Esophagus mucosa (tissue), 1 donor: Measurements from ENCODE around the gene OSBPL5. TPM values are rescaled to one million over a fixed set of nuclear protein-coding genes. Genes with fewer than 3 reads are reported as not detected.
A peak's percentile ranks its signal among the peaks of the same experiment; 100 is the strongest.
"Not testable (repeated sequence)": the region's sequence is repeated elsewhere in the genome, so short reads cannot be mapped to it uniquely, and the experiment has no call there.

Experiments used
- ATAC-seq: fragments of 200-7000 bp; cut with Tn5 transposase; one replicate; pipeline ENCODE4 v1.9.1; 2020
- total RNA-seq: library from RNA; stranded (reverse); gene quantifications from one replicate; pipeline ENCODE4 v1.2.4, GENCODE V29; 2023
- donor health status: DM: yes; HTN: yes; CAD: no.

Gene OSBPL5
- total RNA-seq, 1 donor from 2014 or later = 13.4 TPM

DNA sequence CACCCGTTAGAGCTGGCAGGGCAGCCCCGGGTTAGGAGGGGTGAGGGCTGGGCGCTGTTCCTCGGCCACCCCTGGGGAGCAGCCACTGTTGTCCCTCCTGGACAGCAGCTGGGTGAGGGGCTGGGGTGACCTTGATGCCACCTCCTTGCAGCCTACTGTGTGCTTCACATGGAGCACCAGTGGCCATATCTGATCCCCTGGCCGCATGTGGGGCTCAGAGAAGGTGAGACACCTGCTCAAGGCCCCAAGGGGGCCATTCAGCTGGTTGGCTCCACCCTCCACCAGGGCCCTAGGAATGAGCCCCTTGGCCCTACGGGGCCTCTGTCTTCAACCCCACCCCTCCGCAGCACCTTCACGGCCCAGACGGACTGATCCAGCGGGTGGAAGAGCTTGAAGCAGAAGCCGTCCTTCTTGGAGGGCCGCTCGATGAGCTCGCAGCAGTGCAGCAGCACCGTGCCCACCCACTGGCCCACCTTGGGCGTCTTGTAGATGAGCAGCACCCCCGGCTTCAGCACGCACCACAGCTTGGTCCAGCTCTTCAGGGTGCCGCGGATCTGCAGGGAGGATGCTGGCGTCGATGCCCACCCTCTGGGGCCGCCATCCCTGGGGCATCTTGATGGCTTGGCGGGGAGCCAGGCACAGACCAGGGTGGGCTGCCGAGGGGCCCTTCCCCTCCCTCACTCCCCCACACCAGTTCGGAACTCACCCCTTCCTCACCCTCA is 44.9 kb downstream of the OSBPL5 start:
- ATAC-seq = no peak

DNA sequence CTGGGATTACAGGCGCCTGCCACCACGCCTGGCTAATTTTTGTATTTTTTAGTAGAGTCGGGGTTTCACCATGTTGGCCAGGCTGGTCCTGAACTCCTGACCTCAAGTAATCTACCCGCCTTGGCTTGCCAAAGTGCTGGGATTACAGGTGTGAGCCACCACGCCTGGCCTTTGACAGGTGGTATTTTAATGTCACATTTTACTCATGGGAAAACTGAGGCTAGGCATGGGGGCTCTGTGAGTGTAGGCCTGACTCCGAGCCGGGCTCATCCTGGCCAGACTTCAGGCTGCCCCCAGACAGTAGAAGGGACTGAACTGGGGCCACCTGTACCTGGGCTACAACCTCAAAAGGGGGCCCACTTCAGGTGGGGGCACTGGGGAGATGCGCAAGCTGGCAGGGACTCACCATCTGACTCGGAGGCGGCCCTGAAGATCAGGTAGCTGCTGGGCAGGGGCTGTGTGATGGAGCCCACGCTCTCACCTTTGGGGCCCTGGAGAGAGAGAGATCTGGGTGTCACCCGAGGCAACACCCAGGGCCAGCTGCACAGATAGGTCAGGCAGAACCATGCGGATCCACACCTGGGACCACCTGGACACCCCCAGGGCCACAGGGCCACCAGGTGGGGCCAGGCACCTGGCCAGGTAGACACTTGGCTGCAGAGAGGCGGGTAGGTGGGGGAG is 45.8 kb downstream of the OSBPL5 start:
- ATAC-seq = no peak

DNA sequence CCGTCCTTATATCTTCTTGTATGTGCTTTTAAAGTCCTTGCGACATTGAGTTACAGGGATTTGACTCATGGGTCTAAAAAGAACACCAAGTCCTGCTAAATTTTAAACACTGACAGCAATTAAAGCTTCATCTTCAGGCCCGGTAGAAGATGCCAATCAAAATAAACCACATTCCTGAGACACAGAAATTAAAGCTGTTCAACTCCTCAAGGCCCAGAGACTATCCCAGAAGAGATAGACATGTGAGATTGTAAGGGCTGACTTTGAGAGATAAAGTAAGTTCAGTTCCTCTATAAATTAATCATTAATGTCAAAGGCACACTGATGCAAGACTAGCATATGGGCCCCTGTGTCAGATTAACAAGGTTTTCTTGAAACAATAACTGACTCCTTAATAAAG is 49.8 kb downstream of the OSBPL5 start:
- no peak for ATAC-seq

DNA sequence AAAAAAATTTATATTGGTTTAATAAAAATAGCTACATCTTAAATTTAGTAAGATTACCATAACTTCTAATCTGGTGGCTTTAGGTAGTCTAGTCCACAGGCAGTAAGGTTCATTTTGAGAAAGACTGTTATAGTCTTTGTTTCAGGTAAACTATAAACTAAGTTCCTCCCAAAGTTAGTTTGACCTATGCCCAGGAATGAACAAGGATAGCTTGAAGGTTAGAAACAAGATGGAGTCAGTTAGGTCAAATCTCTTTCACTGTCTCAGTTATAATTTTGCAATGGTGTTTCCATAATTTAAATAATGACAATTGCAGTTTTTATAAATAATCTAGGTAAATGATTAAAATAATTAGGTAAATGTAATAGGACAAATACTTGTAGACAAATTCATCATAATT is 51.4 kb downstream of the OSBPL5 start:
- ATAC-seq = not testable (repeated sequence)

DNA sequence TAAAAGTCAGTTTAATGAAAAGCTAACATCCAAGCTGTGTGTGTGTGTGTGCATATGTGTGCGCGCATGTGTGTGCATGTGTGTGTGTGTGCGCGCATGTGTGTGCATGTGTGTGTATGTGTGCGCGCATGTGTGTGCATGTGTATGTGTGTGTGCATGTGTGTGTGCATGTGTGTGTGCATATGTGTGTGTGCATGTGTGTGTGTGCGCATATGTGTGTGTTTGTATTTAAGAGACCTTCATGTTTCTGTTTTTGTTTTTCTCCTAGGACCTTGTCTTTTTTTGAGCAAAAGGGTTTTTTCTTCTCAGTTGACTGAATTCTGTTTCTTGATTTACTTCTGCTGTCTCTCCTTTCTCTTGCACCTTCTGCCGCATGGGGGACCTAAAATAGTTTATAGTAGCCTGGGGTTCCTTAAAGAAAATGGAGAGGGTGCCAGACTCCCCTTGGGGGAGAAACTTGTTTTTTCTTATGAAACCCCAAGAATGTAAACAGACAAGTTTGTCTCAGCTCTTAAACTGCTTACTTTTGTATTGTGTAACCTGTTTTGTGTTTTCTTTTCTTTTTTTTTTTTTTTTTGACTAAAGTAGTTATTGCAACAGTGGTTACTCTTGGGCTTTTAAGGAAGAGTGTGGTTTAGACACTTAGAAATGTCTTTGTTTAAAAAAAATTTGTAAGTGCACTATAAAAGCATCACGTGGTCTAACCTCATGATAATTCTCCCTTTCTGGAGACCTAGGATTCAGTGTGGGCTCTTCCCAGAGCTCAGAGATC is 53.0 kb downstream of the OSBPL5 start:
- no peak for ATAC-seq

DNA sequence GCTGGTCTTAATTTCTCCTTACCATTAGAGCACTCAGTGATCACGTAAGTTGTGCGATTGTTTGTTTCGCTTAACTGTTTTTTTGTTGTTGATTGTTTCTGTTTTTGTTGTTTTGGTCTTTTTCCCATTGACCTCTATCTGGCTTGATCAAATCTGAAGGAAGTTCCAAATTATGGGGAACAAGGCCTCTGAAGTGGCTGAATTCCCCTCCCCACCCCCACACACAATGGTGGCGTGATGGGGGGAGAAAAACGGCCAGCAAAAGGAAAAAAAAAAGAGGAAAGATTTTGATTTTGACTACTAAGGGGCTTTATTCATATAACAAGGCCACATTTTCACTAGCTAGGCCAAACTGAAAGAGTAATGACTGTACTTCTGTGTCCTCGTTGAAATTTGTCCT is 53.6 kb downstream of the OSBPL5 start:
- no peak for ATAC-seq

DNA sequence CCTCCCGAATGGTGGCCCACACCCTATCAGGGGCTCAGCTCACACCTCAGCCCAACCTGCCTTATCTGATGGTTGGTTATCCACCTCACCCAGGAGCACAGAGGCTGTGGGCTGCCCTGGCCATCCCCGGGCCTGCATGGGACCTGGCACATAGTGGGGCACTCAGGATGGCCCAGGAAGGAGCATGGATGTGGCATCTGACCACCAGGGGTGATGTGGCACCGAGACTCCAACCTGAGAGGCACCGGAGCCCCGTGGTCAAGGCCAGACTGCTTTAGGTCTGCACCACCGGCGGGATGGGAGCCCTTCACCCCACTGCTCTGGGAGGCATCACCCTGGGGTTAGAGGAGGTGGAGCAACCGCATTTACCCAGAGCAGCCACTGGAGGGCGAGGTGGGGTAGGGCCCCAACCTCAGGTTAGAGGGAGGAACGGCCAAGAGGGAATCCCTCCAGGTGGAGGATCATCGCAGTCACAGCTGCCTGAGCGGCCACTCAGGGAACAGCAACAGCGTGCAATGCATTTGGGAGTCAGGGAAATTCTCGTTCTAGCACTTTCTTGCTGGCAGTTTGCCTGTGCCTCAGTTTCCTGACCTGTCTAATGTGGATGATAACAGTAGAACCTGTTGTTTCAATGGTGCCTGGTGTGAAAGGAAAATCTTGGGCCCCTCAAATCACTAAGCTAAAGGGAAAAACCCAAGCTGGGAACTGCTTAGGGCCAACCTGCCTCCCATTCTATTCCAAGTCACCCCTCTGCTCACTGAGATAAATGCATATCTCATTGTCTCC is 55.0 kb downstream of the OSBPL5 start:
- peak; percentile 80 for ATAC-seq

DNA sequence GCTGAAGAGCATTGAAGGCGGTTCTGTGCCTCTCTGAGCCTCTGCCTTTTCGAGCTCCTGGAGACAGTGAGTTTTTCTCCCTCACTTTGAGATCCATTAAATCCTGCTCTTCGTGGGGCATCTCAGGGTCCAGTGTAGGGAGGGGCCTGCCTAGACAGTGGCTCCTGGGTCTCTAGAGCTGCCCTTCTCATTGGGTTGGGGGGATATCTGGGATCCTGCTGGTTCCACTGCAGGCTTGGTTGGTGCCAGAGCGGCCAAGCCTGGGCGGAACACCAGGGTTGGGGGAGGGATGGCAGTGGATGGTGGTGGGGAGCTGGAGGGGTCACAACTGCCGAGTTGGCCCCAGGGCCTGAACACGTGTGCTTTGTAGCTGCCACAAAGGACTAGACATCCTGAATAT is 55.7 kb downstream of the OSBPL5 start:
- no peak for ATAC-seq

DNA sequence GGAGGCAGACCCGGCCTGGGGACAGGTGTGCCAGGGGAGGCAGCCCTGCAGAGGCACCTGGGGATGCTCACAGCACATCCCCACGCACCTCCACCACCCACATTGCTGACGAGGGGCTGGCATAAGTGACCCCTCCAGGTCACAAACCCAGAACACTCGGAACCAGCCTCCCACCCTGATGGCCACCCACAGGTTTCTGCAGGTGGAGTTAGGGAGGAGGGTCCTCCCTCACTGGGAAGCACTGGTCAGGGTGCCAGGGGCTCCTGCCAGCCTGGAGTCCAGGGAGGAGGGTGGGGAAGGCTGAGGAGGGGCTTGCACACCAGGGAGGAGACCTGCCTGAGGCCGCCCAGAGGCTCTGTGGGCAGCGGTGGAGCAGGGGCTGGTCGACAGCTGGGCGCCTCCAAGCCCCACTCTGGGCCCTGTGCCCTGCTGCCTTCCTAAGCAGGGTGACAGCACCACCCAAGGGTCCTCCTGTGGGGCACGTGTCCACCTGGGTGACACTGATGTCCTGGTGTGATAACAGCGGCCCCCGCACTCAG is 56.9 kb downstream of the OSBPL5 start:
- ATAC-seq = no peak

DNA sequence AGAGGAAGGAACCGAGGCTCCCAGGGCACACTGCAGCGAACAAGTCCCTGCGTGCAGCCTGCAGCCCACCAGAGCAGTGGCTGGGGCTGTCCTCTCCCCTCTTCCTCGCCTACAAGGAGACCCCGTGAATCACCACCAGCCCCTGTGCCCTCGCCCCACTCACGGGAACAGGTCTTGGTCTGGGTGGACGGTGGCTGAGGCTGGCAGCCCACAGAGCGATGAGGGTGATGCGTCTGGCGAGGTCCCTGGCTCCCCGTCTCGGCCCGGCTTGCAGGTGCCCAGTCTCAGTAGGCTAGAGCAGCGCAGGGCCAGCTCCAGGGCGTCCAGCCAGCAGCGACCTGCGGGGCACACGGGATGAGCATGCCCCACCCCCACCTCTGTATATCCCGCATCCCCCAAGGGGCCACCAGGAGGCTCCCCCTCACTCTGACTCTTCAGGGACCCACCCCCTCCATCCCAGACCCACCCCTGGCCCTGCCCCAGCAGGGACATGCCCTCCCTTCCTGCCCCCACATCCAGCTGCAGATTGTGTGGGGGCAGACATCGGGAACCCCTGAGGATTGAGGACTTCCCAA is 57.4 kb downstream of the OSBPL5 start:
- ATAC-seq = no peak

DNA sequence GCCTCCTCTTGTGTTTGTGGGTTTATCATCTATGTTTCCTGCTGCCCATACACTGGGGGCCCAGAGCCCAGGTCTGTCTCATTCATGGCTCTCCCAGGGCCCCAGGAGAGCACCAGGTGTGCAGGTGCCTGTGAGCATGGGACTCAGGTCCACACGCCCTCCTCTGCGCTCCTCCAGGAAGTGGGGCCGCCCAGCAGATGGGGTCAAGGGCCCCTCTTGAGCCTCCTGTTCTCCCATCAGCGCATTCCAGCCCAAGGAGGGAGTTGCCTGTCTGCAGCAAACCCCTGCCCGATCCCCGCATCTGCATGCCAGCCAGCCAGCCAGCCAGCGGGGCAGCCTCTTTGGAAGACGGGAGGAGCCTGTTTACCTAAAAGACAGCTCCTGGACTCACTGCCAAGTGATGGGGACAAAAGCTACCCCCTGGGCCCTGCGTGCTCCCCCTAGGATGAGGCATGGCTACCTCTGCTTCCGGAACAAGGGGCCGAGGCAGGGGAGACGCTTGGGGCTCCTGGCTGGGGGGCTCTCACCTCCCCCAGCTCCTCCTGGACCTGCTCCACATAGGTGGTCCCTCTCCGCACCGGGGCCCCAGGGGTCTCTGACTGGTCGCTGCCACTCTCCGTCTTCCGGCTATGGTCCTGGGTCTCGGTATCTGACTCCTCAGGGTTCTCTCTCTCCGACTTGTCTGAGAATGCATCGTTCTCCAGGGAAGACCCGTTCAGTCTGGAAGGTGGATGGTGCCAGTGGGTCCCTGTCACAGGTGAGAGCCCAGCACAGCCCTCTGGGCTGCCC is 58.2 kb downstream of the OSBPL5 start:
- no peak for ATAC-seq

DNA sequence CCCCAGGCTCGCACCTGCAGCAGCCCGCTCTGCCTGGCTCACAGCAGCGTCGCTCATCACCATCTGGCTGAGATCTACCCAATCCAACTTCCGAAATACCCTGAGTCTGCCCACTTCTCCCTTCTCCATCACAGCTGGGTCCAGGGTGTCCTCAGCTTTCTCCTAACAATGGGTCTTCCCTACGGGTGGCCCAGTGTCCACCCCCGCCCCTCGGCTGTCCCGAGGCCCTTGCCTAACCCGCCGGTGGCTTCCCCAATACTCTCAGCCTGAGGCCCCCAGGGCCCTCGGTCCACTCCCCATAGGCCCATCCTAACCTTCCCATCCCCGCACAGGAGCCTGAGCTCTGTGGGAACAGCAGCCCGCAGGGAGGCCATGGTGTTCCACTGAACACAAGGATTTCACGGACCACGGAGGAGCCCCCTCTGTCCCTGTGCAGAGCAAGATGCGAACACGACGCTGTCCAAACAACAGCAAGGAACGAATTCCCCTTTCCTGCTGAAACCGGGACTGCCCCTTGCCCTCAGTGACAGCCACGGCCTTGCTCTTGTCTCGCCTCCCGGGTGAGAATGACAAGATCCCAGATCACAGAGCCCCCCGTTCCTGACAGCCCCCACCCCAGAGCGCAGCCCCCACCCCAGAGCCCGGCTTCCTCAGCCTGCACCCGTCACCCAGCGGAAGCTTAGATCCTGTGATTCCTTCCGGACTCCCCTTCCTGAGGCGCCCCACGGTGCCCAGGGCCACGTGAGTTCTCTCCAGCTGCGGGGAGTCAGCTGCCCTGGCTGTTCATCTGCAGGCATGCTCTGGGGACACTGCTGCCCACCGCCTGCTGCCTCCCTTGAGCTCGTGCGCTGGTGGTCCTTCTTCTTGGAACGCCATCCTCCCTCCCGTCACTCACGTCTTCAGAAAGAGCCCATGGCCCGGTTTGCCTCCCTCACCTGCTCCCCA is 59.0 kb downstream of the OSBPL5 start:
- no peak for ATAC-seq

DNA sequence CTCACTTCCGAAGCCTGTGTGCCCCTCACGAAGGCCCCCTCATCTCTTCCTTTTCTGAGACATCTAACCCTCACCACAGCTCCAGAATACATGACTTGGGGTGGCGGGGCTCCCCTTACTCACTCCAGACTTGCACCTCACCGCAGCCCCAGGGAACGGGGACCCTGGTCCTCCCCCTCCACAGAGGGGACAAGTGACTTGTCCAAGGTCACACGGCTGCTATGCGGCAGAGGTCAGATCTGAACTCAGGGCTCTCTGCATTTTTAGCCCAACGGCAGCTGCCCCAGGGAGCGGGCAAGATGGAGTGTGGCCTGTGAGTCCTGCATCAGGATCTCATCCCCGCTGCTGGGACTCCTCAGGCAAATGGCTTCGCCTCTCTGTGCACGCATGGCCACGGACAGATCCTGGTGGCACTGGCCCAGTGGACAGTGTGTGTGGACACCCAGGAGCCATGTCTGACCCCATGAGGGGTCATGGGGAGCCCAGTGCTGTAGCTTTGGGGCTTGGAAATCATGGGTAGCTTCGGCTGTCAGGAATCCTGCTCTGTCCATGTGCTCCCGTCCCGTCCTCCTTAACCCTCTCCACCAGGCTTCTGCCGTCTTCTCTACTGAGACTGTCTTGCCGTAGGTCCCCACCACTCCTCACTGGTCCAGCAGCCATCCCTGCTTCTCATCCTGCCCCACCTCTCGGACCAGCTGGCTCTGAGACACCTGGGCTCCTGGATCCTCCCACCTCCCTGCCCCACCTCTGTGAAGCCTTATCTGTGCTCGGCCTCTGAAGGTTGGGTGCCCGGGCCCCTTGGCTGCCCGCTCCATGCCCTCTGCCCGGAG is 59.9 kb downstream of the OSBPL5 start:
- no peak for ATAC-seq

DNA sequence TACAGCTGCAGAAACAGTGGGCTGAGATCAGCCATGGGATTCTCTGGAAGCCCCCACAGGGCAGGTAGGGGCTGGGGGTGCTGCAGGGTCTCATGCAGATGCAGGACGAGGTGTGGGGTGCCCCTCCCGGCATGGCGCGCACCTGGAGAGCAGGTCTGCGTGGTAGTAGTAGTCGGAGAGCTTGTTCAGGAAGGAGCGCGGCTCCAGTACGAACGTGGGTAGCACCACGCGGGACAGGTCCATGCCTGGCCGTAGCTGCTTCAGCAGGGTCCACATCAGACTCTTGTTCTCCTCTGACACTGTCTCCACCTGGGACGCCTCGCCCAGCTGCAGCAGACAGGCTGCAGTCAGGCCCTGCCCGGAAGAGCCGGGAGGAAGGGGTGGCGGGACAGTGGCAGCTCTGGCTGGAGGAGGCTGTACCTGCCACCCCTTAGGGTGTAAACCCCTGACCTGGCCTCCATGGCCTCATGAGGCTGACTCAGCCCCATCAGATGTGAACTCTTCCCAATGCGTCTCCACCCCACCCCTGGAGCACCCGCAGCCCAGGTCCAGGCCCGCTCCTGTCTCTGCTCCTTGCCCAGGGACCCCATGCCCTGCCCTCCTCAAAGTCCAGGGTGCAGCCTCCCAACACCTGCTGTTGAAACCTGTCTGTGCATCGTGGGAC is 60.9 kb downstream of the OSBPL5 start:
- no peak for ATAC-seq

DNA sequence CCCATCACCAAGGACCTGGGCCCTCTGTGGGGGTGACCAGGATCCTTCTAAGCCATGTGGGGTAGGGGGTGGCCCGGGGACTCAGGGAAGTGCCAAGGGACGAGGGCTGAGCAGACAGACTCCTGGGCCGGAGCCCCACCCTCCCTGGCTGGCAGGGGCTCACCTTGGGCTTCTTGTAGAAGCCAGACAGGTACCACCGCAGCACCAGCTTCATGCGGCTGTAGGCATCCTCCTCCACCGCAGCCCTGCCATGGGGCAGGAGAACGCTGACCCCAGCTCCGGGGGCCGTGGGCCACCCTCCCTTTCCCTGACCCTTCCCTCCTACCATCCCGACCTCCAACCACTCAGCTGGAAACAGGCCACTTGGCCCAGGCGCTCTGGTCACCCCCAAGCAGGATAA is 62.0 kb downstream of the OSBPL5 start:
- ATAC-seq = no peak

DNA sequence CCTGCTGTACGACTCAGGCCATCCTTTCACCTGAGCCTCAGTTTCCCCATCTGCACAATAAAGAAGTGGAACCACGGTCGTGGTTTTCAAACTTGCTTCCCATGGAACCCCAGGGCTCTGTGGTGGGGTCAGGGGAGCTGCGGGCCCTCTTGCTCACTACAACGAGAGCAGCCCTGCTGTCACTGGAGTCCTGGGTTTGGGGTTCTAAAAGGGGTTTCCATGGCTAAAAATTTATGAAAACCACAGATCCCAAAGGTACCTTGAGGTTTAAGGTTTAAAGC is 62.5 kb downstream of the OSBPL5 start:
- ATAC-seq = no peak

DNA sequence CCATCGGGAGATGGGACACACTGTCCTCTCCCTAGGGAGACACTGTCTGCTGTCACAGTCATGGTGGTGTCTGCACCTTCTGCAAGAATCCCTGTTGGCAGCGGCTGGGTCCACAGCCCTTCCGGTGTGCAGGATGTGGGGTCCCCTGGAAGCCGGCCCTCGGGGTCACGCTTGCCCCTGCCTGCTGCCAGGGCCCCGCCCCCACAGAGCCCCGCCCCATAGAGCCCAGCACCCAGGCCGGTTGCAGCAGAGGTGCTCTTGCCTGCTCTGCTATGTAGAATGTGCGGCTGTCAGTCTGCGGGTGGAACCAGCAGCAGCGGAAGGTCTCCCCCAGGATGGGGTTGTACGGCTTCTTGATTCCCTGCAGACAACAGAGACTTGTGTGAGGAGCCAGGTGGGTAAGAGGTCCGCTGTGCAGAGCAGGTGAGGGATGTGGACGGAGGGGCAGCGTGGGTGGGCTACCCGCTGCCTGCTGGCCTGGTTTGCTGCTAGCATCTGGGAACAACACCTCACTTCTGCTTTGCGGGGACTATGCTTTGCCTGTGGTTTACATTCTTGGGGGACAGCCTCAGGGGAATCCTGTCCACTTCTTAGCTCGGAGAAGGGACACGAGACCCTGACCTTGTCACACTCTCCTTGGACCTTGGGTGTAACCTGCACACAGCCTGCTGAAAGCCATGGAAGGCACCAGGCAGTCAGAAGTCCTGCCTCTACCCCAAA is 63.0 kb downstream of the OSBPL5 start:
- ATAC-seq = no peak

DNA sequence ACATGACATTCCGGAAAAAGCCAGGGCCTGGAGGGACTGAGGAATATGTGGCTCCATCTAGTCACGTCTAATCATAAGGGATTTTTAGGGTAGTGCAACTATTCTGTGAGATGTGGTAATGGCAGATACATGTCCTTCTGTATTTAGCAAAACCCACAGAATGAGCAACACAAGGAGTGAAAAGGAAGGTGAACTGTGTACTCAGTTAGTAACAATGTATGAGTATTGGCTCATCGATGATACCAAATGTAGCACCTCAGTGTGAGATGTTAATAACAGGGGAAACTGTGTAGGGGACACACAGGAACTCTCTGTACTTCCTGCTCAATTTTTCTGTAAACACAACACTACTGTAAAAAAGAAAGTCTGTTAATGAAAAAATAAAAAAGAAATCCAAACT is 65.9 kb downstream of the OSBPL5 start:
- ATAC-seq = no peak
